Measurements from ENCODE around the gene SOCS6.
"Not testable (repeated sequence)": the region's sequence is repeated elsewhere in the genome, so short reads cannot be mapped to it uniquely, and the experiment has no call there.

- not testable (repeated sequence) for TF ChIP-seq CTCF (IDR thresholded peaks at IDR 0.05; ENCODE audit: low read depth, low read length, missing input control); YY1 (IDR thresholded peaks at IDR 0.05)
Measured at GRCh38 chr18:70367344-70367743, 78.5 kb downstream of the SOCS6 start.

All from liver (tissue), 2 donors.